Stomach smooth muscle (tissue), 2 donors: ENCODE data around the gene RAC2.
"Not testable (repeated sequence)": the region's sequence is repeated elsewhere in the genome, so short reads cannot be mapped to it uniquely, and the experiment has no call there.

Experiments used
- H3K27ac ChIP-seq: one replicate; pipeline ENCODE4 v1.7.0; 2013; ENCODE audit warnings: mild to moderate bottlenecking, low read length, inconsistent platforms
- H3K27me3 ChIP-seq, 2 donors: one replicate each; pipeline ENCODE4 v1.7.0; 2013; ENCODE audit warnings: low read length in 2 of 2; ENCODE audit not compliant: insufficient read depth in 2 of 2, control insufficient read depth in 1 of 2
- H3K36me3 ChIP-seq, 2 donors: one replicate each; pipeline ENCODE4 v1.7.0; 2013; ENCODE audit warnings: low read length in 2 of 2; ENCODE audit not compliant: control insufficient read depth in 2 of 2, insufficient read depth in 2 of 2
- H3K4me1 ChIP-seq: one replicate; pipeline ENCODE4 v1.7.0; 2013; ENCODE audit warnings: low read length; ENCODE audit not compliant: control insufficient read depth, insufficient read depth
- H3K4me3 ChIP-seq, 2 donors: one replicate each; pipeline ENCODE4 v1.7.0; 2013; ENCODE audit warnings: low read length in 2 of 2
- H3K9ac ChIP-seq, 2 donors: one replicate each; pipeline ENCODE4 v1.7.0; 2013; ENCODE audit warnings: low read length in 2 of 2, mild to moderate bottlenecking in 1 of 2
- H3K9me3 ChIP-seq, 2 donors: one replicate each; pipeline ENCODE4 v1.7.0; 2013; ENCODE audit warnings: low read length in 2 of 2; ENCODE audit not compliant: control insufficient read depth in 2 of 2
- donor health status: healthy.
- donor health status: Pancreatic carcinoma.

RAC2 gene

GRCh38 chr22:37254867-37255233 lies 10.8 kb upstream of the RAC2 start:
- Histone ChIP-seq H3K27me3 (peaks cover 19 to 24% of the 10 kb centered on the region in 2 donors), H3K4me1 (no peaks in the 10 kb centered on the region), H3K9me3 (no peaks in the 10 kb centered on the region), H3K4me3 (no peak overlapping the region), H3K27ac (no peak overlapping the region), H3K9ac (no peak overlapping the region), H3K36me3 (no peaks in the 10 kb centered on the region)

- Histone ChIP-seq H3K27ac (no peak overlapping the region), H3K27me3 (peaks cover 15 to 21% of the 10 kb centered on the region in 2 donors), H3K4me1 (no peaks in the 10 kb centered on the region), H3K4me3 (no peak overlapping the region), H3K9ac (no peak overlapping the region), H3K36me3 (no peaks in the 10 kb centered on the region), H3K9me3 (no peaks in the 10 kb centered on the region)
These were observed 10.3 kb upstream of the RAC2 start for GRCh38 chr22:37254209-37254866.

GRCh38 chr22:37253126-37253660 lies 9.1 kb upstream of the RAC2 start:
- Histone ChIP-seq H3K9ac (no peak overlapping the region), H3K36me3 (no peaks in the 10 kb centered on the region), H3K4me3 (no peak overlapping the region), H3K27ac (no peak overlapping the region), H3K4me1 (no peaks in the 10 kb centered on the region), H3K9me3 (no peaks in the 10 kb centered on the region), H3K27me3 (peaks cover 9 to 15% of the 10 kb centered on the region in 2 donors)

- H3K27me3 ChIP-seq, H3K36me3 ChIP-seq, H3K9ac ChIP-seq, H3K4me1 ChIP-seq, H3K4me3 ChIP-seq, H3K9me3 ChIP-seq, H3K27ac ChIP-seq: not testable (repeated sequence)
These were observed 7.8 kb upstream of the RAC2 start for GRCh38 chr22:37251836-37252235.

GRCh38 chr22:37249986-37250385 lies 5.9 kb upstream of the RAC2 start:
- no peak overlapping the region for H3K9ac ChIP-seq

GRCh38 chr22:37248251-37248650 lies 4.2 kb upstream of the RAC2 start:
- H3K9ac ChIP-seq: no peak overlapping the region
- no peak overlapping the region for H3K27ac ChIP-seq
- no peaks in the 10 kb centered on the region for H3K4me1 ChIP-seq
- H3K27me3 ChIP-seq: peaks cover 6 to 10% of the 10 kb centered on the region in 2 donors
- H3K4me3 ChIP-seq: no peak overlapping the region
- H3K9me3 ChIP-seq: no peaks in the 10 kb centered on the region
- no peaks in the 10 kb centered on the region for H3K36me3 ChIP-seq

More at GRCh38 chr22:37249986-37250385, 5.9 kb upstream of the RAC2 start:
- peaks cover 0 to 2% of the 10 kb centered on the region in 2 donors for H3K27me3 ChIP-seq
- no peak overlapping the region for H3K27ac ChIP-seq
- H3K36me3 ChIP-seq: no peaks in the 10 kb centered on the region
- no peaks in the 10 kb centered on the region for H3K9me3 ChIP-seq
- no peak overlapping the region for H3K4me3 ChIP-seq
- no peaks in the 10 kb centered on the region for H3K4me1 ChIP-seq

GRCh38 chr22:37245740-37246139 lies 1.7 kb upstream of the RAC2 start:
- Histone ChIP-seq H3K9me3 (no peaks in the 10 kb centered on the region), H3K4me1 (peaks cover 2% of the 10 kb centered on the region), H3K36me3 (no peaks in the 10 kb centered on the region), H3K9ac (no peak overlapping the region), H3K27ac (no peak overlapping the region), H3K4me3 (no peak overlapping the region), H3K27me3 (peaks cover 13 to 18% of the 10 kb centered on the region in 2 donors)

GRCh38 chr22:37244922-37245722 lies 1.1 kb upstream of the RAC2 start:
- peaks cover 17 to 23% of the 10 kb centered on the region in 2 donors for H3K27me3 ChIP-seq
- no peaks in the 10 kb centered on the region for H3K36me3 ChIP-seq
- no peaks in the 10 kb centered on the region for H3K9me3 ChIP-seq
- no peak overlapping the region for H3K27ac ChIP-seq
- peaks cover 2% of the 10 kb centered on the region for H3K4me1 ChIP-seq
- H3K4me3 ChIP-seq: no peak overlapping the region
- H3K9ac ChIP-seq: no peak overlapping the region

GRCh38 chr22:37243402-37244113 lies 511 bp downstream of the RAC2 start:
- no peaks in the 10 kb centered on the region for H3K36me3 ChIP-seq
- peaks cover 19 to 23% of the 10 kb centered on the region in 2 donors for H3K27me3 ChIP-seq
- H3K4me3 ChIP-seq: peak overlapping the region in 1 of 2 donors; percentile 52
- no peak overlapping the region for H3K27ac ChIP-seq
- H3K9ac ChIP-seq: no peak overlapping the region
- H3K9me3 ChIP-seq: no peaks in the 10 kb centered on the region
- peaks cover 2% of the 10 kb centered on the region for H3K4me1 ChIP-seq

- Histone ChIP-seq H3K27ac (no peak overlapping the region), H3K4me1 (peaks cover 2% of the 10 kb centered on the region), H3K27me3 (peaks cover 19 to 23% of the 10 kb centered on the region in 2 donors), H3K36me3 (no peaks in the 10 kb centered on the region), H3K9me3 (no peaks in the 10 kb centered on the region), H3K9ac (no peak overlapping the region), H3K4me3 (no peak overlapping the region)
These were observed 1.6 kb downstream of the RAC2 start for GRCh38 chr22:37242395-37242918.
